ENCODE results near the gene KAT6B. TPM values are rescaled to one million over a fixed set of nuclear protein-coding genes. Genes with fewer than 3 reads are reported as not detected.

Gene KAT6B
- total and polyA plus RNA-seq, 10 of the 15 experiments (the other 5 are each of a cell fraction or from before 2014, with no cell fraction given): 2.7 to 22.6 (median 15.7) TPM

- no peak overlapping the region for H3K27ac ChIP-seq (ENCODE audit: control insufficient read depth, insufficient read depth)
- ATAC-seq: no peak
- BruUV-seq (replicated peaks): no TSS peak
- ChIA-PET POLR2A (interaction anchor here (1.0 to 1.4 kb wide), 7 partner anchors 8 to 298 kb away, joined by 3 to 6 read pairs (median 4); no protein-coding TSS in a partner anchor), RAD21 (ENCODE audit: unreplicated experiment) (interaction anchor here (0.6 to 4.1 kb wide), 19 partner anchors 16 to 236 kb away, joined by 3 to 25 read pairs (median 7); partner anchors contain the start of gene KAT6B), CTCF (interaction anchor here (0.6 to 3.8 kb wide), 16 partner anchors 8 to 732 kb away, joined by 3 to 54 read pairs (median 5); no protein-coding TSS in a partner anchor), SMC1A (ENCODE audit: uncharacterized antibody, unreplicated experiment) (interaction anchor here (0.7 to 22.3 kb wide), 21 partner anchors 8 to 389 kb away, joined by 3 to 553 read pairs (median 6); no protein-coding TSS in a partner anchor)
- no peaks in the 10 kb centered on the region for H3K27me3 ChIP-seq (replicated peaks in 1 of 2; ENCODE audit: control insufficient read depth in 2 of 2, insufficient read depth in 2 of 2, low read length in 1 of 2)
- peaks cover 0 to 10% of the 10 kb centered on the region in 2 experiments; a peak in 2 of 4 replicates for H3K36me3 ChIP-seq (ENCODE audit: control insufficient read depth in 2 of 2, insufficient read depth in 2 of 2, low read length in 1 of 2)
- no peak for DNase-seq (ENCODE audit: low read depth, low spot score)
- WGBS (ENCODE audit: insufficient coverage, insufficient replicate concordance, low lambda C conversion rate, missing lambda C conversion rate): 94% methylated on average over 9 of the region's 9 CpGs
- no peaks in the 10 kb centered on the region; the same call in 2 of the 3 replicates for H3K9me3 ChIP-seq (replicated peaks; ENCODE audit: control insufficient read depth, insufficient read depth, low read length)
- no peak overlapping the region for H3K4me3 ChIP-seq
- no peak overlapping the region for H2AFZ ChIP-seq (ENCODE audit: control insufficient read depth, low read depth, low read length)
- intact Hi-C loops (cut with micrococcal nuclease; ENCODE audit: unreplicated experiment): no loop called here
- TF ChIP-seq CTCF (IDR thresholded peaks at IDR 0.05 in 2 of 3, conservative IDR thresholded peaks at IDR 0.05 in 1 of 3; ENCODE audit: control insufficient read depth in 2 of 3, extremely low read depth in 1 of 3, insufficient read depth in 1 of 3, low read depth in 3 of 3, low read length in 3 of 3): peak in 2 of 3 experiments; percentile 15 to 18; a peak in 1 of 6 replicates
- TF ChIP-seq KDM1A (IDR thresholded peaks at IDR 0.05; ENCODE audit: borderline replicate concordance): no peak
- TF ChIP-seq RAD21 (IDR thresholded peaks at IDR 0.05; ENCODE audit: insufficient read depth, low read depth, low read length): peak; percentile 25; the same call in 1 of the 2 replicates
- TF ChIP-seq MLLT1 (IDR thresholded peaks at IDR 0.05): 0 out of 2 replicates have a peak, but pooled peaks have one; percentile 30
- in situ Hi-C loops (cut with MboI): no loop called here
- no peaks in the 10 kb centered on the region for H3K79me2 ChIP-seq (ENCODE audit: control insufficient read depth, insufficient read depth, low read length)
- peaks cover 28% of the 10 kb centered on the region for H3K4me1 ChIP-seq (ENCODE audit: control insufficient read depth, insufficient read depth, low read length)
- no peak for FAIRE-seq
- H3K9ac ChIP-seq (ENCODE audit: control insufficient read depth, insufficient read depth, low read length): no peak overlapping the region
- H4K20me1 ChIP-seq (ENCODE audit: control insufficient read depth, insufficient read depth): no peaks in the 10 kb centered on the region
- H3K4me2 ChIP-seq (ENCODE audit: control insufficient read depth, insufficient read depth): no peak overlapping the region
These were observed 149.4 kb downstream of the KAT6B start for GRCh38 chr10:74975758-74976157.
